HS-5 (cell line): ENCODE results near the gene B4GALT4.

ENCODE experiments used
- DNase-seq: peaks from one replicate; pipeline ENCODE4 v3.0.0-alpha.2; 2012; ENCODE audit warnings: low read depth

B4GALT4 gene

DNA sequence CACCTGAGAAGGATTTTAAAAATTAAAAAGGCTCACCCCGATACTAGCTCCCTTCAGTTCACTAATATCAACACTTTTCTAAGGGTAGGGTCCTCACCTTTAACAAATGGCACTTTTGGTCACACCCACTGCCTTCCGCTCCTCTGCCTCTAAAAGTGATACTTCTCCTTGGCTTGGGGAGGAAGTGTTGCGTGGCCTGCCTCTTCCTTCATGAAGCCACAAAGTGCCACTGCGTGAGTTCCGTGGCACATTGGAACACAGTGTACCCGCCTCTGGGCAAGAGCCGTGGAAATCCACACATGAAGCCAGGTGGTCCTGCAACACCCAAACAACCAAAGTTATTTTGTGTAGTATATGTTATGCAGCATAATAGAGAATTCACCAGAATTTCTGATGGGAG is 3.9 kb downstream of the B4GALT4 start:
- DNase-seq: no peak

DNA sequence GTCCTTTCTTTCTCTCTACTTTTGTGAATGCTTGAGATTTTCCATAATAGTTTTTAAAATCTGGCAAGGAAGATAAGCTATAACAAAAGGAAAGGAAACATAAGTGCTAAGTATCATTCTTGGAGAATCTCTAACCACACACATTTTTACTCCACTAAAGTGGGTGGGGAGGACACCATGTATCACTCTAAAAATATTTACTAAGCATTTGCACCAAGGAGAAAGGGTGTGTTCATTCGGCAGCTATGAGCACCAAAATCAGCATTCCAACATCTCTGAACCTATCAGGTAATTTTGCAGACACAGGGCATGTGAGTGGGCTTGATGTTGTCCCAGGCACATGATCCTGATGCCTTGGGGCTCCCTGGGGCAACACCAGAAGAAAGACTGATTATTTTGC is 5.5 kb downstream of the B4GALT4 start:
- DNase-seq: peak; percentile 70

DNA sequence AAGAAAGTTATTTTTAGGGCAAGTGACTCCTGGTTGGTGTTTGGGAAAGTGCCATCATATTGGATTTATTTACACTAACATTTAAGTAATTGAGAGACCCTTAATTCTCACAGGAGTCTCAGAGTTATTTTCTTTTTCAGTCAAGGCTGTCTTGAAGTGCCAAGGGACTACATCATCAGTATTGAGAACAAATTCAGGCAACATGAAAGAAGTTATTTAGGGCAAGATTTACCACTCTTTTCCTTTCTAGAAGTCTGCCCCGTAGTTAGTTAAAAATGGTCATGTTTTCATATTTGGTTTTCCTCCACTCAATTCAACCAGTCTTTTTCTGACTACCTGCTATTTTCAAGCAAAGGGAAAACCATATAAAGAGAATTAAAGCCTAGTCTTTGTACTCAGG is 6.1 kb downstream of the B4GALT4 start:
- no peak for DNase-seq

DNA sequence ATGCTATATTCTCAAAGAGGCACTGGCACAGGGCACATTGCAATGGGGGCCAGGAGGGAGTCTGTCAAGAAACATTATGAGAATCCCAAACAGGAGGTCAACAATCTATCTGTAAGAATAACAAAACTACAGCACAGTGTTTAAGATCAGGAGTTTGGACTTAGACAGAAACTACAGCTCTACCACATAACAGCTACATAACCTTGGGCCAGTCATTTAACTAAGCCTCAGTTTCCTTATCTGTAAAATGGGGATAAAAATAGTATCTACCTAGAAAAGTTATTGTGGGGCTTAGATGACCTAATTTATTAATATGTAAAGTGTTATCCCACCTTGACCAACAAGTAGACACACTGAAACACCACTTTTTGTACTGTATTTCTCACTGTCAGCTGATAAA is 9.9 kb downstream of the B4GALT4 start:
- no peak for DNase-seq

DNA sequence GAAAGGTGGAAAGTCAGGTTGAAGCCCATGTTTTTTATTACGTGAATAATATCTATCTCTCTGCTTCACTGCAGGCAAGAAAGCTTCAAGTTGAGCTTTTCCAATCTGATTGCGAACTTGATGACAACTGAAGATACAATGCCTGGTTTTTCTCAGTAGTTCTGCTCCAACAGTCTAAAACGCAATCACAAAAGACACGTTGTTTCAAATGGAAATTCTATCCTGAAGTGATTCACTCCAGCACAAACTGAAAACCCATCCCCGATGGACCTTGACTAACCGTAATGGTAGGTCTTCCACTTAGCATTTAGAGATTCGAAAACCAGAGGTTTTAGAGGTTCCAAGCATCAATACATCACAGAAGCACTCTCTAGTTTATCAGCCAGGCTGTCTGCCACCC is 10.6 kb downstream of the B4GALT4 start:
- DNase-seq: no peak

DNA sequence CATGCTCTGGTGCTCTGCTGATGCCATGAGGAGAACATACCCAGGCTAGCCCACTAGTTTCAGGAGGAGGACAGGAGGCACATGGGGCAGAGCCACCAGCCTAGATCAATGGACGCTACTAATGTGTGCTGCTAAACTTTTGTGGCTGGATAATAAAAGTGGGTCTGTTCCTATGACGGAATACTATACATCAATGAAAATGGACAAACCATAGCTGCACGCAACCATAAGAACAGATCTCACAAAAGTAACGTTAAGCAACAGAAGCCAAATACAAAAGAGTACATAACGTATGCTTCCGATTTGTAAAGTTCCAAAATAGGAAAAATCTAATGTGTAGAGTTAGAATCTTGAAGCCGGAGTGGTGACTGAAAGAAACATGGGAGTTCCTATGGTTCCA is 11.5 kb downstream of the B4GALT4 start:
- no peak for DNase-seq

DNA sequence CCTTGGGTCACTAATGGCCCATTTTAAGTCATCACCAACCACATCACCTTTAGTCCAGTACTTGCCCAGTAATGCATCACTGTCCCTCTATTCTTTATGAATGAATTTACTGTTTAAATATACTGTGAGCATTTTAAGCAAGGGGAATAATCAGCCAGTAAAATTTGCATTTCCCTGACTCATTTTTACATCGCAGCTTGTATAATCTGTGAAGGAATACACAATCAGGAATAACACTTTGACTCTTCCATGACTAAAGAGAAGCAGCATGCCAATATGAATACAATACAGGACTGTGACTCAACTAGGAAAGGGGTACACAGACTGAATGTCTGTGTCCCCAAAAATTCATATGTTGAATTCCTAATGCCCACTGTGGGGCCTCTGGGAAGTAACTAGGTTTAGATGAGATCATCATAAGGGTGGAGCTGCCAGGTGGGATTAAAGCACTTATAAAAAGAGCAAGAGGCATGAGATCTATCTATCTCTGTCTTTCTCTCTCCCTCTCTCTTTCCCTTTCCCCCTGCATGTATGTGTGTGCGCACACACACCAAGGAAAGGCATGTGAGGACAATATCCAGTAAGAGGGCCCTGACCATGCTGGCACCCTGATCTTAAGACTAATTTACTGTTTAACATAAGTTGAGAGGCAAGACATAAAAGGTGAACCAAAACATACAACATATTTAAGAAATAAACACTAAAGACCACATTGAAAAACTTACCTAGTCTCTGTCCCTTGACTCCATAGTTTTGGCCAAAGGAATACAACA is 12.1 kb downstream of the B4GALT4 start:
- DNase-seq: no peak

DNA sequence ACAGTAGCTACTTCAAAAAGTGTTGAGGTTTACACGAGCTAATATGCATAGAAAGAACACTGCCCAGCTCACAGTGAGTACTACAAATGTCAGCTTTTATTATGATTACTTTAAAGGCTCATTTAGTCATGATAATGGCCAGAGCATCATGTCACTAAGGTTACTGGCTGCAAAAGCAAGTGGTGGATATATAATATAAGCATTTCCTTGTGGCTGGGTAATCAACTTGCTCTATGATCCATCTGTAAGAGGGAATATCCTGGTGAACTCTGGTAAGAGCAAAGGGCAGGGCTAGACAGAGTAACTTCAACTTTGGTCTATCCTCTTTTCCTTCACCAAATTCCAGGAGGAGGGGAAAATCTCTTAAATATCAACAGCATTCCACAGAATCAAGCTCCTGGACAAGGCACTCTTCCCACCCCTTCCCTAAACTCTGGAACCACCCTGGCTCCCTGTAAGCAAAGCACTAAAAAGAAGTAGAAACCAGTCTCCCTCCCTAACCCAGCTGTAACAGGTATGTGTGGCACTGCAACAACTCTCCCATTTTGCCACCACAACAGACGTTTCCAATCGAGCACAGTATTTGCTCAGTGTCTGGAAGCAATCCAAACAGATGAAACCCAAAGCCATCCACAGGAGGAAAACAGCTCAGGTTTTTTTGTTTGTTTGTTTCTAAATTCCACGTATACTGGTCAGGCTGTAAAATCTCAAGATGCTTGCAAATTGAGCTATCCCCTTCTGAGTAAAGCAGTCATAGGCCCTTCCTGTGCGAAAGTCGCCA is 13.4 kb downstream of the B4GALT4 start:
- no peak for DNase-seq

DNA sequence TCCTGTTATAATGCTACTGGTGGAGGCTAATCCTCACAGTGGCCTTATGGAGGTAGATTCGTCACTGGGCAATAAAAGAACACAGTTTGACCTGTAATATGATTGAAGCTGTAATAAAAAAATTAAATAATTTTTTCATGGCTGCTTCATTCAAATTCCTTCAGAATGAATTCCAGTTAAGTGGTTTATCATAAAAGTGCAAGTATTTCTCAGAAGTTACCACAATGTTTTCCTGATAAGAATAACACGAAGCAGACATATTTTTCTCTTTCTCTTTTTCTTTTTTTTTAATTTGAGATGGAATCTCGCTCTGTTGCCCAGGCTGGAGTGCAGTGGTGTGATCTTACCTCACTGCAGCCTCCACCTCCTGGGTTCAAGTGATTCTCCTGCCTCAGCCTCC is 15.6 kb downstream of the B4GALT4 start:
- DNase-seq: no peak

DNA sequence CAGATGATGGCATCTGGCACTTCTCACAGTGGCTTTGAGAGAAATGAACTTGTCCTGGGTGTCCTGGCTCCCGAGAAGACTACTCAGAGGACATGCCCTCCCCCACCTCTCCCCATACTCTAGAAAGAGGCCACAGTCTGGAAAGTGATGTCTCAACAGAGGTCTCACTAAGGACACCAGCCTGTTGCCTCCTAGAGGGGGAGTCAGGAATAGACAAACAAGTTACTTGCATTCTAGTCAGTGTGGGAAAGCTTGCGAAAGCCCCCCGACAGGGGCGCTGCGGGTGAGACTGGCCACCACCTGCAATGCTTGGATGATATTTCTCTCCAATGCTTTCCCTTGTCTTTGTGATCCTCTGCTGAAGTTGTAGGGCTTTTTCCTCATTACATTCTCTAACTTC is 17.2 kb downstream of the B4GALT4 start:
- DNase-seq: no peak

DNA sequence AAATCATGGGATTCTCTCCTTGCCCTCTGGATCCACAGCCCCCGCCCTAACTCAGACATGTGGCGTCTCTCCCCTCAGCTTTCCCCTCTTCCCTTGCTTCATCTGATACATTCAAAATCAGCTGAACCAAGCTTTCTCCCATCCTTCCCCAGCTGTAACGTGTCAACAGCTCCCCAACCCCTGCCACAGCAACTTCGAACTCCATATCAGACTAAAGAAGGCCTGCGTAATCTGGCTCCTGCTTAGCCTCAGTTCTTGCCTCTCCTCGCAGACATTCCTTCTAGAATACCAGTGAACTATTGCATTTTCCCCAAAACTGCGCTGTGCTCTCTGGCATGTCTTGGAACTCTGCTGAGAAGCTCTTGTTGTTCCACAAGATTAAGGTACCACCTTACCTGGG is 18.3 kb downstream of the B4GALT4 start:
- no peak for DNase-seq

DNA sequence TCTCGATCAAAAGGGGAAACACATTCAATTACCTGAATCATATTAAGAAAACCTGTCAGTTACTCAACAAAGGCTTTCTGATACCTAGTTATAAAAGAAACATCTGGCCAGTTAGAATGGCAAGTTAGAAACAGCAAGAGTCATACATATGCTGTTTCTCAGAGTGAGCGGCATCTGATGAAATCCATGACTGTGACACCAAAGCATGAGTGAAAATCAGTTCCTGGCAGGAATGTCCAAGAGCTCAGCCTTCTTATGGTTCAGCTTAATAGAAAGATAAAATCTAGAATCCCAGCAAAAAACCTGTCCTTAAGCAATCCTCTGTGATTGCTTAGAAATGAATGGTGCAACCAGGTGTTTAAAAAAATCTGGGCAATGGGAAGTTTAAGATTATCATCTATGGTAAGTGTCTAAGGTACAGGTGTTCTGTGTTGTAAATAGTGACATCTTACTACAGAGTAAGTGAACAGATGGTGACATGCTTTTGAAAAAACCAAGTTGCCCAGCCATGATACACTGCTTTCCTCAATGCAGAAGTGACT is 18.8 kb downstream of the B4GALT4 start:
- no peak for DNase-seq

DNA sequence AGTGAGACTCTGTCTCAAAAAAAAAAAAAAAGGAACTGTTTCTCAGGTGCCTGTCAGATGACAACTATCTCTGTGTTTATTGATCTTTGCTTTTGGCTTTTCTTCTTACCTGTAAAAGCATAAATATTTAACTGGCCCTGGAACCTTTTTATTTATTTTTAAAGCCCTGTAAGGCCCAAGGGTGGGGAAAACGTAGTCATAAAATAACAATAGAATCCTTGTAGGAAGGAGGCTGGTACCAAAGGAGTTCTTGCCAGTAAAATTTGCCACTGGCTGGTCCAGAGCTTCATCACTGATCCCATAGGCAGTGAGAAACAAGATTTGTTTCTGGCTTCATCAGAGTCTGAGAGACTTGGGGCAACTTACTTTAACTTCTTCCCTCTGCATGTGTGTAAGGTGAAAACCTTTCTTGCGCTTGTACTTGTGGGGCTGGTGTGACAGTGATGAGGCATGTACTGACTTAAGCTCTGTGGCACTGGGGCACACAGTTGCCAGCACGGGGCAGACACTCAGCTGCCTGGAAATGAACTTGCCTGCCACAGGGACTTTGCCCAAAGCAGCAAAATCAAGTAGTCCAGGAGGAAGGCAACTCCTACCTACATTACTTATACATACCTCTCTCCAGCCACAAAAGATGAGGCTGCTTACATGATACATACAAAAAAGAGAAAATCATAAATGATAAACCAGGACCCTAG is 19.6 kb downstream of the B4GALT4 start:
- no peak for DNase-seq

DNA sequence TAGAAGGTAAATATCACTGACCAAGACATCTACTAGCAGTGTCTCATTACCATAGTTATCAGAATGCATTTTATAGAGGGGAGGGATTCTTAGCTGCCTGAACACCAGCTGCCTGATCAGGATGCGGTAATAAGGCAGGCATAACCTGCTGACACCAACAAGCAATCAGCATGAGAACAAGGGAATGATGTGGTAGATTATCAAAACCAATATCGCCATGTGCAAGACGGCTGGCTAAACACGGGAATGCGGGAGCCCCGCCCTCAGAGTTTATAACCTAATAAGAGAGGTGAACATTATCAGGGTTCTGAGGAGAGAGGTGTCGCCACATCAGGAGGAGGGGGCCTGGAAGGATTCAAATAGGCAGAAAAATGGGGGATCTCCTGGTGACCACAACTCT is 20.5 kb downstream of the B4GALT4 start:
- DNase-seq: no peak

DNA sequence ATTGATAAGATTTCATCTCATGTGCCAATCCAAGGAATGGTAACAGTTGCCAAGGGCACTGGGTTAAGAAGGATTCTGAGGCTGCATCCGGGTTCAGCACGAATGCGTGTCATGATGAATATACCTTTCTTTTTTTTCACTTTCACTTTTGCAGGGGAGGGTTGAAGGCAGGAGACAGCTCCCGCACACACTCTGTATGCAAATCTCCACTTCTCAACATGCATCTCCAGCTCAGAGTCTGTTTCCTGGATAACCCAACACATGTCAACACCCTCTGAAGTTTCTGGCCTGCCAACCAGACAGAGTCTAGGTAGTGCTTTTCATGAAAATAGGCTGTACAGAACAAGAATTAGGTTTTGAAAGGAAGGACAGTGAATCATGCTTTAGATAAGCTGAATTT is 21.6 kb downstream of the B4GALT4 start:
- DNase-seq: no peak

DNA sequence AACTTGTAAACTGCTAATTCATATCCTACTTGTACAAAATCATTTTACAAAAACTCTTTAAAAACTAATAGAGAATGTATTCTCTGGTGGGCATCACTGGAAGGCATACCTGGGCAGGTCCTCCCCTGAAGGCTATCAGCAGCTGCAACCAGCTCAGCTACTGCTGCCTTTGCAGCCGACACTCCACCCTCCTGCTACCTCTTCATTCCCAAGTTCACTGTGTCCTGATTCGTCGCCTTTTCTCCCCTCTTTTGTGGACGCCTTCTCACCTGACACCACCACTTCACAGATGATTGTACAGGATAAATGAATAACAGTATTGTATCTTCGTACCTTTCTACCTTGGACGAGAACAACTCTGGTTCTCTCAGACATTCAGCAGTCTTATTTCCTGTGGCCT is 28.9 kb downstream of the B4GALT4 start:
- DNase-seq: no peak

DNA sequence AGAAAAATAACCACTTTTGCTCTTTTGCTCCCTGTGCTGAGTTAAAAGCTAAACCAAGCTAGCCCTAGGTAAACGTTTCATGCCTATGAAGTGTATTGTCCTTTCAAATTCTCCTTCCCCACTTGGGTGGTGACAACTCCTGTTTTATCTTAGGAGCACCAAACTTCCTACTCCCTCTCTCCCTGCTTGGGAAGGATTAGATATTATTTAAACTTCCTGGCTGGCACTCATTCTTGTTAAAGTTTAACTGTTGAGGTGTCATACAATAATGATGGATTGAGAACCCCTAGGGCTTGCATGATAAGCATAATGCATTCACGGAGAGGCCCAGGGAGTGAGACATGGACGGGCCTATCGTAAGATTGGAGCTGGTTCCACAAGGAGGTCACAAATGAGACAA is 29.5 kb downstream of the B4GALT4 start:
- DNase-seq: no peak

DNA sequence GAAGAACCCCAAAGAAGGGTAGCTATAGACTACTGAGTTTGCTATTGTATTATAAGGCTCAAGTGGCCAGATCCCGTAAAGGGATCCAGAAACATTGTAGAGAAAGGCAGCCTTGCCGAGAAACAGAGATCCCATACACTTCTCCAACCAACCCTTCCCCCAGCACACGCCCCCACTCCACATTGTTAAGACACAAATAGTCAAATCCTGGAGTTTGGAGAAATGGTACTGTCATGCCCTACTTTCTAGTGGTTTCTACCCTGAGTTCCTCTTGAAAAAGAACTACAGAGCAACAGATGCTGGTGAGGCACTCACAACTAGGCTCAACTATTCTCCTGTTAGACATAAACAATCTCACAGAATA is 33.2 kb downstream of the B4GALT4 start:
- no peak for DNase-seq

DNA sequence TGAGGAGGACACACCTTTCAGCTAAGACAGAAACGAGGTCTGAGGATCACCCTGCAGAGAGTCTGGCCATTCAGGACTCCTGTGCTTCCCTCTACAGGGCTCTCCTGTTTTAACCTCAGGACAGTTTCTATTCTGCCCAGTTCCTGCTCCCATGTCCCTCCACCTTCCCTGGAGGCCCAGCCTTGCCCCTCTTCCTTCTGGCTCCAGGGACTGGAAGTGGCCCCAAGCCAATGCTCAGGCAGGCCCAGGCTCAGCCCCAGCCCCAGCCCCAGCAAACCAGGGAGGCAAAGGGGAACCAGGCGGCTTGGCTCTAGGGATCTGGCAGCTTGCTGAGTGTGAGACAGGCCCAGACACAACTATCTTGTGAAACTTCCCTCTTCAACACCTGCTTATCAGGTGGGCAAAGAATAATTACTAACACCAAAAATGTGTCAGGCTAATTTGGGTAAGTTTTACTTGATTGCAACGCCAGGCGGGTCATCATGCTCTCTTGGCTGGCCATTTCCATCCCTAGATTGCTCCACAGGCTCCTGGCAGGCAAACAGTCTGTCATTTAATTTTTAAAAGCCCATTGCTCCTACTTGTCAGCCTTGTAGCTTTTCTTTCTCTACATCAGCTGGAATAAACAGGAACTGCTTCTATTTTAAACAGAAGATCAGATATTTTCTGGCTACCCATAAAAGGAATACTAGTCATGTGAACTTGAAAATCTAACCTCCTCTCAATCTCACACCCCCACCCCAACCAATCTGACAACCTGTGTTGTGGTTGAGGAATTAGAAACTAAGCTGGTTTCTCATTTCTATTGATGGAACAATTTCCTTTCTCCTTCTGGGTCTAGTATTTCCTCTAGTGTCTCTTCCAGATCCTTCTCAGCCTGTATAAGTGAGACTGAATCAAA is 33.8 kb downstream of the B4GALT4 start:
- DNase-seq: no peak

DNA sequence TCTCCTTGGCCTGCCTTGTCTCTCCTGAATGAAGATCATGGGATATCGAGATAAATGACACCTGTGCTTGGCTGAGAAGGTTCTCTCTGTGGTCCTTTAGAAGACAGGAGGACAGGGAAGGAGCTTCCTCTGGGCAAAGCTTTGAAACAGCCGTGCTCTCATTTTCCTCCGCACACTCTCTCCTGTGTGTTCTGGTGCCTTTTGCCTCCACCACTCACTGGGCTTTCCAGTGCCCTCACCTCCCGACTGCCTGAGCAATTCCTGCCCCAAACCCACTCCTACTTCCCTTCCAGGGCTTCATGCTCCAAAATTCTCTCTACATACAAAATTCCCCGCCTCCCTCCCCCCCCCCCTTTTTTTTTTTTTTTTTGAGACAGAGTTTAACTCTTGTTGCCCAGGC is 35.0 kb downstream of the B4GALT4 start:
- DNase-seq: no peak

DNA sequence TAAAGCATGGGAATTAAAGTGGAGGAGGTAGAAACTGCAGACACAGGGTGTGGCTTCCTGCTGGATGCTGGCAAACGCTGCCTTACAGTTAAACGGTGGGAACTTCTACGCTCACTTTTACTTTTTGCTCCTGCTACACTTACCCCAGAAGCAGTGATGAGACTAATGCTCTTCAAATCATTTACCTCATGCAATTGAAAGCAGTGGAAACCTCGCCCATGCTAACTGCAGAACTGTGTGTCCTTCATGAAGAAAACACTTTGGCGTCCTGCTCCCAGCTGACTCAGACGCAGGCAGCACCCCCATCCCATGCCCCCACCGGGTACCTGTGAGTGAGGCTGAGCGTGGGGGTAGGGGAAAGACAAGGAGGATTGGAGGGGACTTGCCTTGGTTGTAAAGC is 35.5 kb downstream of the B4GALT4 start:
- DNase-seq: no peak

DNA sequence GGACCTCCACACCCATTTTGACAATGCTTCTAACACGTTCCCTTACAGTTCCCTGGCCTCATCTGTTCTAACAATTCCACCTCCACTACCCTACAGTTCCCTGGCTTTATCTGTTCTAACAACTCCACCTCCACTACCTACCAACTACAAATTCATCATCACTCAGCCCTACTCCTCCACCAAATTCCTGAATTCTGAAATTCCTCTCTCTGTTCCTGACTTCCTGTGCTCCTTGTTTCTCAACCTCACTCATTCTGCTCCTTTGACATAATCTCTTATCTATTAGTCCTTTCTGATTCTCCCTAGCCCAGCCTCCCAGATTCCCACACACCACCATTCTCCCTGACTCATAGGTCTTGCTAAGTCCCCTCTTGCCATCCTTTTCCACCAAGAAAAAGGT is 44.8 kb downstream of the B4GALT4 start:
- DNase-seq: peak; percentile 61
